ENCODE data around the gene TBXAS1. TPM values are rescaled to one million over a fixed set of nuclear protein-coding genes. Genes with fewer than 3 reads are reported as not detected.

Gene TBXAS1
- total and polyA plus RNA-seq, 2 of the 8 experiments (the other 6 are each of a cell fraction or from before 2014, with no cell fraction given): 0.86 to 2.1 TPM

DNA sequence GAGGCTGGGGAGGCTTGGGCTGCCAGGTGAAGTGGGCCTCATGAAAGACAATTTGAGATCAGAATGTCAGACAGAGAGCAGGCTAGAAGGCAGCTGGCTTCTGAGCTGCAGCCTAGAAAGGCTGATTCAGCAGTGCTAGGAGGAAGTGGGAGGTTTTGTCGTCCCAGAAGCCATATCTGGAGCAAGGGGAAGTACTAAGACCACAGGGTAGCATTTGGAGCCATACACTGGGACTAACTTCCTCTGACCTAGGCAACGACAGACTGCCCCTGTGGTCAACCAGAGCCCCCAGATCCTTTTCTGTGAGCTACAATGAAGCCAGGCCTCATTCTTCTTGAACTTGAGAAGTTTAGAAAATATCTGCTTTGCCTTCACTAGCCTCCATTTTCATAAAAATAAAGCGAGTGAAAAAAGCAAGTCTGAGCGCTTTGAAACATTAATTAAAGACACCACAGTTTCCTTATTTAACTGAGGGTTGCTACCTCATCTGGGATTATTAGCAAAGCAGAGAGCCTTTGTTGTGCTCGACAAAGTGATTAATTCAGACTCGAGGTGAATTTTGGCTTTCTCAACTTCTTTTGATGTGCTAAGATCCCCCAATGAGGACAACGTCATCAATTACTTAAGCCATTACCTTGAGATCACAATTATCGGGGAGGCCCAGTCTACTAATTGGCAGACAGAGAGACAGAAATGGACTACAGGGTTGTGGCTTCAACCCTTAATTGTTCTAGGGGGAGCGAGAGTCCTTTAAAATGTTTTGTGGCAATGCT, 26.6 kb downstream of the TBXAS1 start:
- H4K5ac ChIP-seq (ENCODE audit: insufficient read length, low read depth, low read length): no peak overlapping the region
- no peak overlapping the region for H2BK5ac ChIP-seq (ENCODE audit: low read depth, low read length)
- H3K9me3 ChIP-seq (ENCODE audit: insufficient read depth in 2 of 2, low read depth in 1 of 2, low read length in 1 of 2): no peaks in the 10 kb centered on the region
- ChIA-PET CTCF (ENCODE audit: partially characterized antibody) (interaction anchor here (0.8 to 1.2 kb wide), 3 partner anchors 45 to 150 kb away, joined by 3 to 5 read pairs (median 4); no protein-coding TSS in a partner anchor), POLR2A (ENCODE audit: partially characterized antibody) (interaction anchor here (0.8 kb wide), 1 partner anchor 421 kb away, joined by 3 read pairs; no protein-coding TSS in a partner anchor)
- no peak for TF ChIP-seq SP1 (IDR thresholded peaks at IDR 0.05; ENCODE audit: low read depth, low read length)
- TF ChIP-seq MAFK (IDR thresholded peaks at IDR 0.05; ENCODE audit: low read depth, low read length): peak; percentile 19; the same call in 1 of the 2 replicates
- TF ChIP-seq ZNF274 (IDR thresholded peaks at IDR 0.05; ENCODE audit: borderline replicate concordance, extremely low read depth, low read length): no peak
- no peak for TF ChIP-seq TEAD4 (IDR thresholded peaks at IDR 0.05; ENCODE audit: low read depth, low read length)
- no peak overlapping the region for H3K4me2 ChIP-seq (ENCODE audit: insufficient read depth in 1 of 2, low read depth in 2 of 2, low read length in 2 of 2)
- H2AK5ac ChIP-seq (ENCODE audit: low read depth, low read length): no peak overlapping the region
- H2BK20ac ChIP-seq (ENCODE audit: low read length): no peak overlapping the region
- peak overlapping the region; percentile 32 for H3K4ac ChIP-seq (replicated peaks; ENCODE audit: insufficient read length, low read depth, low read length)
- H3K14ac ChIP-seq (ENCODE audit: insufficient read length): no peak overlapping the region
- H3K79me2 ChIP-seq (ENCODE audit: control insufficient read depth in 1 of 2, insufficient read depth in 2 of 2, low read length in 2 of 2): no peaks in the 10 kb centered on the region
- no peak overlapping the region for H3K4me3 ChIP-seq (ENCODE audit: extremely low read depth in 1 of 4, insufficient read depth in 2 of 4, low read depth in 3 of 4, low read length in 4 of 4)
- H3K18ac ChIP-seq (ENCODE audit: extremely low read depth, low read length): no peak overlapping the region
- no peak overlapping the region for H2BK120ac ChIP-seq (replicated peaks; ENCODE audit: low read depth, low read length)
- FAIRE-seq: no peak
- H2BK12ac ChIP-seq (ENCODE audit: low read depth, low read length): no peak overlapping the region
- no peak overlapping the region for H3K56ac ChIP-seq (replicated peaks; ENCODE audit: insufficient read length, low read depth, low read length)
- H3K4me1 ChIP-seq (replicated peaks in 1 of 4; ENCODE audit: control insufficient read depth in 3 of 4, insufficient read depth in 4 of 4, low read length in 3 of 4): no peaks in the 10 kb centered on the region; a peak in 1 of 7 replicates
- no peaks in the 10 kb centered on the region for H4K20me1 ChIP-seq (replicated peaks in 1 of 2; ENCODE audit: control insufficient read depth in 1 of 2, insufficient read depth in 2 of 2, low read length in 2 of 2)
- H2AFZ ChIP-seq (ENCODE audit: low read length): peak overlapping the region; percentile 40; the same call in 1 of the 2 replicates
- H3K23ac ChIP-seq (ENCODE audit: insufficient read length): no peak overlapping the region
- peak overlapping the region; percentile 60; the same call in 1 of the 2 replicates for H4K8ac ChIP-seq (ENCODE audit: extremely low read depth, insufficient read depth, low read length)
- 77% methylated on average over 9 of the region's 9 CpGs; no CpG with 5 or more reads in 1 of the 2 experiments for WGBS, 2 experiments (ENCODE audit: extremely low coverage in 1 of 2, insufficient coverage in 1 of 2, insufficient read length in 1 of 2, insufficient replicate concordance in 2 of 2, low coverage in 1 of 2, low lambda C conversion rate in 2 of 2, missing lambda C conversion rate in 1 of 2)
- no peak overlapping the region for H3K9ac ChIP-seq (replicated peaks in 1 of 4; ENCODE audit: extremely low read depth in 1 of 4, low read depth in 3 of 4, low read length in 3 of 4)
- no peaks in the 10 kb centered on the region for H3K36me3 ChIP-seq (ENCODE audit: control insufficient read depth in 2 of 4, insufficient read depth in 4 of 4, low read length in 3 of 4)
- no peak overlapping the region for H2BK15ac ChIP-seq (ENCODE audit: low read length)
- no peaks in the 10 kb centered on the region for H3K27me3 ChIP-seq (replicated peaks in 1 of 4; ENCODE audit: control insufficient read depth in 3 of 4, extremely low read depth in 1 of 4, insufficient read depth in 3 of 4, low read length in 3 of 4)
- DNase-seq (ENCODE audit: low read depth in 1 of 2, low spot score in 2 of 2): peak in 1 of 2 experiments; percentile 26
- no peak overlapping the region for H3K27ac ChIP-seq (ENCODE audit: low read depth, low read length)
- no peaks in the 10 kb centered on the region for H3K23me2 ChIP-seq (ENCODE audit: low read depth, low read length)
- no peaks in the 10 kb centered on the region for H3K79me1 ChIP-seq (ENCODE audit: low read depth, low read length)
- no peak overlapping the region for H4K91ac ChIP-seq (replicated peaks; ENCODE audit: insufficient read length, low read length)

Data from H1 (cell line).